Measurements from ENCODE around the gene ABCA8.

ABCA8 gene

DNA sequence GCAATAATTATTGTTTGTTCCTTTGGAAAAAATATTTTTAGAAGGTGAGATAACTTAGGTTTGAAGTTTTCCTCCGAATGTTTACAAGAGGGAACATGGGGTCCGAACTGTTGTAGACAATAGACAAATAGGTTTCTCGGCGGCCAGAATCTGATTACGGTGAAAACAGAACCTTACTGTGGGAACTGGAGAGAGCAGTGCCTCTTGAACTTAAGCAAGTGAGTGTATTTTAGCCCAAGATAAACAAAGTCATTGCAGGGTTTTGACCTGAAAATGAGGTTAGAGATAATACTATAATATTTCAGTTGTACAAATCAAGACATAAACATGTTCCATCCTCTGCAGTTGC, 134.7 kb downstream of the ABCA8 start:
- no peak for DNase-seq (ENCODE audit: extremely low spot score)
- CTCF ChIA-PET = no interaction called here
- POLR2A ChIA-PET = no interaction called here
- TF ChIP-seq CTBP1 (IDR thresholded peaks at IDR 0.05; ENCODE audit: borderline replicate concordance) (no peak), ELF4 (IDR thresholded peaks at IDR 0.05) (no peak), FOXA1 (IDR thresholded peaks at IDR 0.05) (no peak), ZNF384 (IDR thresholded peaks at IDR 0.05) (no peak), SP1 (IDR thresholded peaks at IDR 0.05) (no peak), LEF1 (IDR thresholded peaks at IDR 0.05; ENCODE audit: borderline replicate concordance) (no peak), L3MBTL2 (conservative IDR thresholded peaks at IDR 0.05) (no peak), HDGF (IDR thresholded peaks at IDR 0.05; ENCODE audit: borderline replicate concordance) (no peak), SUZ12 (IDR thresholded peaks at IDR 0.05) (no peak), ARNT (IDR thresholded peaks at IDR 0.05) (no peak), NFRKB (IDR thresholded peaks at IDR 0.05) (no peak), FOXM1 (IDR thresholded peaks at IDR 0.05; ENCODE audit: borderline replicate concordance) (no peak), FOXK2 (IDR thresholded peaks at IDR 0.05) (no peak), BHLHE40 (IDR thresholded peaks at IDR 0.05; ENCODE audit: borderline replicate concordance) (no peak), TARDBP (IDR thresholded peaks at IDR 0.05) (no peak)
- TF ChIP-seq, protein P1, sequence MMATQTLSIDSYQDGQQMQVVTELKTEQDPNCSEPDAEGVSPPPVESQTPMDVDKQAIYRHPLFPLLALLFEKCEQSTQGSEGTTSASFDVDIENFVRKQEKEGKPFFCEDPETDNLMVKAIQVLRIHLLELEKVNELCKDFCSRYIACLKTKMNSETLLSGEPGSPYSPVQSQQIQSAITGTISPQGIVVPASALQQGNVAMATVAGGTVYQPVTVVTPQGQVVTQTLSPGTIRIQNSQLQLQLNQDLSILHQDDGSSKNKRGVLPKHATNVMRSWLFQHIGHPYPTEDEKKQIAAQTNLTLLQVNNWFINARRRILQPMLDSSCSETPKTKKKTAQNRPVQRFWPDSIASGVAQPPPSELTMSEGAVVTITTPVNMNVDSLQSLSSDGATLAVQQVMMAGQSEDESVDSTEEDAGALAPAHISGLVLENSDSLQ (IDR thresholded peaks at IDR 0.05) = no peak

DNA sequence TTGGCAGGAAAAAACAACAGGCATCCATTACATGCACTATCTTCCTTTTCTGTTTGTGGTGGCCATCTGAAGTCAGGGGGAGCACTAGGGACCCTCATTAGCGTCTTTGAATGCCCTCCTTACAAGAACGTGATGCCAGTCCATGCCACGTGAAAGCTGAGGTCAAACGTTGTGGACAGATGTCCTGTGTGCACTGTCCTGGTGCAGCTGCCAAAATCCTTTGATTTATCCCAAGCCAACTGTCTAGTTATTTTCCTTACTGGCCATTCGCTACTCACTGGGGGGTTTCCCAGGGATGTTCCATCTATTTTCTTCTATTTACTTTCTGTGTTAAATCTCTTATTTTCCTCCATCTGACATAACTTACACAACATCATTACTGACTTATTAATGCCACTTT, 135.7 kb downstream of the ABCA8 start:
- CTCF ChIA-PET = no interaction called here
- no peak for TF ChIP-seq FOXM1 (IDR thresholded peaks at IDR 0.05; ENCODE audit: borderline replicate concordance)
- TF ChIP-seq, protein P1 (IDR thresholded peaks at IDR 0.05) = no peak
- no peak for TF ChIP-seq ARNT (IDR thresholded peaks at IDR 0.05)
- TF ChIP-seq NFRKB (IDR thresholded peaks at IDR 0.05) = no peak
- no peak for TF ChIP-seq FOXA1 (IDR thresholded peaks at IDR 0.05)
- no peak for TF ChIP-seq SP1 (IDR thresholded peaks at IDR 0.05)
- TF ChIP-seq CTBP1 (IDR thresholded peaks at IDR 0.05; ENCODE audit: borderline replicate concordance) = no peak
- TF ChIP-seq L3MBTL2 (conservative IDR thresholded peaks at IDR 0.05) = no peak
- no peak for TF ChIP-seq FOXK2 (IDR thresholded peaks at IDR 0.05)
- TF ChIP-seq ELF4 (IDR thresholded peaks at IDR 0.05) = no peak
- no peak for TF ChIP-seq SUZ12 (IDR thresholded peaks at IDR 0.05)
- TF ChIP-seq ZNF384 (IDR thresholded peaks at IDR 0.05) = no peak
- TF ChIP-seq BHLHE40 (IDR thresholded peaks at IDR 0.05; ENCODE audit: borderline replicate concordance) = no peak
- no peak for DNase-seq (ENCODE audit: extremely low spot score)

More for the DNA sequence above, 135.7 kb downstream of the ABCA8 start:
- POLR2A ChIA-PET = no interaction called here

All from HEK293T (cell line).